SU-DHL-6 (cell line): Measurements from ENCODE around the gene BBX.
A peak's percentile ranks its signal among the peaks of the same experiment; 100 is the strongest.

Experiments used
- H2AFZ ChIP-seq: fragments of 200-600 bp; sonication (generic); 2 replicates; pipeline ENCODE4 v1.6.1; 2014; ENCODE audit warnings: low read depth, mild to moderate bottlenecking, moderate library complexity, mixed read lengths, antibody characterized with exemption, low read length; ENCODE audit not compliant: severe bottlenecking
- H3F3A ChIP-seq: fragments of 200-600 bp; shearing (Covaris generic); 2 replicates; pipeline ENCODE4 v1.6.0; 2016; ENCODE audit warnings: antibody characterized with exemption, mild to moderate bottlenecking; ENCODE audit not compliant: insufficient read depth
- H3K27ac ChIP-seq: fragments of 200-600 bp; sonication (generic); 2 replicates; pipeline ENCODE4 v1.5.1; 2016; ENCODE audit warnings: low read depth, mild to moderate bottlenecking, low read length, moderate library complexity, mixed read lengths
- H3K27me3 ChIP-seq: fragments of 200-600 bp; sonication (generic), shearing (Covaris generic); 2 replicates; pipeline ENCODE4 v1.6.0; 2014; ENCODE audit warnings: mild to moderate bottlenecking, low read length
- H3K36me3 ChIP-seq: fragments of 200-600 bp; sonication (generic); 2 replicates; pipeline ENCODE4 v1.6.1; 2014; ENCODE audit warnings: mild to moderate bottlenecking, low read length, mixed read lengths
- H3K4me2 ChIP-seq: fragments of 300-600, 200-600 bp; shearing (Covaris generic), sonication (generic); 2 replicates; pipeline ENCODE4 v1.6.0; 2014; ENCODE audit warnings: low read length, low read depth, mild to moderate bottlenecking; ENCODE audit not compliant: poor library complexity, severe bottlenecking
- H3K4me3 ChIP-seq: fragments of 200-600 bp; sonication (generic); 2 replicates; pipeline ENCODE4 v1.5.1; 2014; ENCODE audit warnings: antibody characterized with exemption, low read length, mild to moderate bottlenecking, mixed read lengths; ENCODE audit not compliant: insufficient read depth, poor library complexity, severe bottlenecking
- H3K79me2 ChIP-seq: fragments of 200-600 bp; sonication (generic); 2 replicates; pipeline ENCODE4 v1.6.1; 2014; ENCODE audit warnings: mild to moderate bottlenecking, low read length, moderate library complexity; ENCODE audit not compliant: insufficient read depth
- H3K9ac ChIP-seq: fragments of 200-600 bp; sonication (generic); 2 replicates; pipeline ENCODE4 v1.7.0; 2014; ENCODE audit warnings: mild to moderate bottlenecking, low read length
- H3K9me2 ChIP-seq: fragments of 200-600 bp; sonication (generic); replicated peaks from 2 replicates; pipeline ENCODE4 v1.6.1; 2014; ENCODE audit warnings: low read length; ENCODE audit not compliant: insufficient read depth
- H3K9me3 ChIP-seq: fragments of 200-600 bp; sonication (generic); 2 replicates; pipeline ENCODE4 v1.6.1; 2014; ENCODE audit warnings: low read length, mixed read lengths; ENCODE audit not compliant: insufficient read depth
- H4K20me1 ChIP-seq: fragments of 200-600 bp; sonication (generic); 2 replicates; pipeline ENCODE4 v1.6.1; 2014; ENCODE audit warnings: low read depth, mild to moderate bottlenecking, antibody characterized with exemption, low read length, moderate library complexity, mixed read lengths
- CTCF ChIP-seq: fragments of 200-600 bp; sonication (generic); IDR thresholded peaks from one replicate; pipeline ENCODE4 v1.5.1; 2017; ENCODE audit warnings: antibody characterized with exemption, mild to moderate bottlenecking, low read length, moderate library complexity; ENCODE audit not compliant: insufficient read depth, poor library complexity, severe bottlenecking
- EZH2phosphoT487 ChIP-seq: fragments of 200-600 bp; sonication (generic), shearing (Covaris generic); conservative IDR thresholded peaks from 2 replicates; pipeline ENCODE4 v1.6.1; 2018; ENCODE audit warnings: mild to moderate bottlenecking, antibody characterized with exemption, low read length, moderate library complexity, mixed read lengths

The BBX gene

GRCh38 chr3:107621465-107621864, 98.7 kb downstream of the BBX start:
- no peak overlapping the region for H3K4me3 ChIP-seq
- no peaks in the 10 kb centered on the region for H3K36me3 ChIP-seq
- H3F3A ChIP-seq = no peaks in the 10 kb centered on the region
- no peak overlapping the region for H3K27ac ChIP-seq
- H3K9me3 ChIP-seq = no peaks in the 10 kb centered on the region
- TF ChIP-seq EZH2phosphoT487 (no peak), CTCF (no peak)
- no peaks in the 10 kb centered on the region for H3K27me3 ChIP-seq
- peaks cover 23% of the 10 kb centered on the region; the same call in 1 of the 2 replicates for H4K20me1 ChIP-seq
- H3K79me2 ChIP-seq = peaks cover 14% of the 10 kb centered on the region; the same call in 1 of the 2 replicates
- H3K9ac ChIP-seq = no peak overlapping the region
- H3K4me2 ChIP-seq = no peak overlapping the region
- H3K9me2 ChIP-seq = no peaks in the 10 kb centered on the region
- no peak overlapping the region for H2AFZ ChIP-seq

- H3K27me3 ChIP-seq = no peaks in the 10 kb centered on the region
- peaks cover 10% of the 10 kb centered on the region; the same call in 1 of the 2 replicates for H4K20me1 ChIP-seq
- H3K9me2 ChIP-seq = no peaks in the 10 kb centered on the region
- TF ChIP-seq CTCF = peak; percentile 39
- no peak for TF ChIP-seq EZH2phosphoT487
- no peak overlapping the region for H3K4me3 ChIP-seq
- H3K27ac ChIP-seq = no peak overlapping the region
- H3K9me3 ChIP-seq = no peaks in the 10 kb centered on the region
- no peak overlapping the region for H3K4me2 ChIP-seq
- no peak overlapping the region for H2AFZ ChIP-seq
- no peak overlapping the region for H3K9ac ChIP-seq
- no peaks in the 10 kb centered on the region for H3K36me3 ChIP-seq
- H3K79me2 ChIP-seq = peaks cover 5% of the 10 kb centered on the region; the same call in 1 of the 2 replicates
- no peaks in the 10 kb centered on the region for H3F3A ChIP-seq
These were observed 105.3 kb downstream of the BBX start for GRCh38 chr3:107627962-107628542.

- Histone ChIP-seq H3K4me2 (no peak overlapping the region), H3K4me3 (no peak overlapping the region), H3F3A (no peaks in the 10 kb centered on the region), H3K9me2 (no peaks in the 10 kb centered on the region), H3K36me3 (no peaks in the 10 kb centered on the region), H3K27me3 (no peaks in the 10 kb centered on the region), H3K9me3 (no peaks in the 10 kb centered on the region), H4K20me1 (peaks cover 10% of the 10 kb centered on the region; the same call in 1 of the 2 replicates), H3K79me2 (0 out of 2 replicates have a peak, but pooled peaks cover 5% of the 10 kb centered on the region), H2AFZ (no peak overlapping the region), H3K9ac (no peak overlapping the region), H3K27ac (no peak overlapping the region)
- TF ChIP-seq EZH2phosphoT487 (no peak), CTCF (no peak)
These were observed 106.8 kb downstream of the BBX start for GRCh38 chr3:107629566-107629965.
